GM12875 (cell line): ENCODE results near the gene ILF3.

Experiments used
- H3K4me3 ChIP-seq: one replicate; pipeline ENCODE4 v1.5.1; 2011; ENCODE audit warnings: low read depth, low read length, control low read depth
- CTCF ChIP-seq: IDR thresholded peaks from 2 replicates; pipeline ENCODE4 v1.5.1; 2011; ENCODE audit warnings: low read depth, mild to moderate bottlenecking, control low read depth, inconsistent platforms, low read length, moderate library complexity, borderline replicate concordance; ENCODE audit not compliant: insufficient read depth

Gene ILF3

GRCh38 chr19:10699650-10700335, 45.6 kb downstream of the ILF3 start:
- TF ChIP-seq CTCF = peak; percentile 46; the same call in 1 of the 2 replicates
- no peak overlapping the region for H3K4me3 ChIP-seq

DNA sequence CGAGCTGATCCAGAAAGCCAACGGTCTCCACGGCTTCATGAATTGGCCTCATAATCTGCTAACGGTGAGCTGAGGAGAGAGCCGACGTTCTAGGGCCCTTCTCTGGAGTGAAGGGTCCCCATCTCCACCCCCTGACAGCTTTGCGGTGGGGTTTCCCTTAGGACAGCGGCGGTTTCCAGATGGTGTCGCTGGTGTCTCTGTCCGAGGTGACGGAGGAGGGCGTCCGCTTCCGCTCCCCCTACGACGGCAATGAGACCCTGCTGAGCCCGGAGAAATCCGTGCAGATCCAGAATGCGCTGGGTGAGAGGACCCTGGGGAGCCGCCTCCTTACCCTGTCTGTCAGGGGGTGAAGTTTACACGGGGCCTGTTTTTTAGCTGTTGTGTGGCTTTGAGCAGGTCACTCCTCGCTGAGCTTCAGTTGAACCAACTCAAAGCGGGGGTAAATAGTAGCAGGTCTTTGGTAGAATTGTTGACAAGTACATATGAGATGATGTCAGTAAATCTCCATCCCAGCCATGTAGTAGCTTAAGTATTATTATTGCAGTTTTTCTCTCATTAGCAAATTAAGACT, 47.9 kb downstream of the ILF3 start:
- 0 out of 2 replicates have a peak, but pooled peaks have one; percentile 12 for TF ChIP-seq CTCF
- peak overlapping the region; percentile 97 for H3K4me3 ChIP-seq

DNA sequence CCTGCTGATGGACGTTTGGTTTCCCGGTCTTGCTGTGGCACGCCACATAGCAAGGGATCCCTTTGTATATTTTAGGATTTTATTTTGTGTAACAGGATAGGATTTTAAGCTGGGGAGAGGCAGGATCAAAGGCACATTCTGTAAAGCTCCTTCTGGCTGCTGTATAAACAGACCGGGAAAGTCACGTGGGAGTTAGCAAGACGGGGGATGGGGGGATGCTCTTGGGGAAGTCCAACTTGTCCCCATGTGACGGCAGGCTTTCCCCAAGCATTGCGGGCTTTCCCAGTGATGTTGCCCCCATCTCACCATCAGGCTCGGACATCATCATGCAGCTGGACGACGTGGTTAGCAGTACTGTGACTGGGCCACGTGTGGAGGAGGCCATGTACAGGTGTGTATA, 52.8 kb downstream of the ILF3 start:
- H3K4me3 ChIP-seq = no peak overlapping the region
- TF ChIP-seq CTCF = no peak

GRCh38 chr19:10707440-10707839, 53.3 kb downstream of the ILF3 start:
- no peak overlapping the region for H3K4me3 ChIP-seq
- TF ChIP-seq CTCF = no peak

GRCh38 chr19:10708291-10708690, 54.1 kb downstream of the ILF3 start:
- H3K4me3 ChIP-seq = no peak overlapping the region
- TF ChIP-seq CTCF = no peak

DNA sequence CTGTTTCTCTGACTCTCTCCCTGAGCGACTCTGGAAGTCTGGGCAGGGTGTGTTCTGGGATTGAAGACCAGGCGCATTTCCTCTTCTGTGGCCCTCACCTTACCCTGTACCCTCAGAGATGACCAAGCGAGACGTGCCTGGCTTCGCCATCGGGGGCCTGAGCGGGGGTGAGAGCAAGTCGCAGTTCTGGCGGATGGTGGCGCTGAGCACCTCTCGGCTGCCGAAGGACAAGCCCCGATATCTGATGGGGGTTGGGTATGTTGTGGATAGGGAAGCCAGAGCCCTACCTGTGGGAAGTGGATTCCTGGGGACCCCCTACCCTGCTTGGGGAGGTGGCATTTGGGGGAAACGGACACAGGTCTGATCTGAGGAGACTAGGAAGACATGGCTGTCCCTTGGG, 57.9 kb downstream of the ILF3 start:
- no peak overlapping the region for H3K4me3 ChIP-seq
- no peak for TF ChIP-seq CTCF

GRCh38 chr19:10712754-10713153, 58.6 kb downstream of the ILF3 start:
- no peak for TF ChIP-seq CTCF

More at GRCh38 chr19:10712754-10713153, 58.6 kb downstream of the ILF3 start:
- no peak overlapping the region for H3K4me3 ChIP-seq
